HL-60 (cell line): ENCODE measurements around the gene ST8SIA4.

Experiments
- DNase-seq, 2 experiments: peaks; one replicate each; pipeline ENCODE4 v3.0.0-alpha.2; 2010 to 2020; ENCODE audit warnings: low read depth in 1 of 2, low spot score in 1 of 2
- H3K27ac ChIP-seq: fragments of 250-450 bp; sonication (Bioruptor Pico); replicated peaks from 2 replicates; pipeline ENCODE4 v1.5.1; 2020; ENCODE audit warnings: mild to moderate bottlenecking, moderate library complexity
- H3K27me3 ChIP-seq: fragments of 250-450 bp; sonication (Bioruptor Pico); 2 replicates; pipeline ENCODE4 v1.5.1; 2021; ENCODE audit warnings: mild to moderate bottlenecking, moderate library complexity; ENCODE audit not compliant: insufficient read depth, poor library complexity, severe bottlenecking
- H3K4me3 ChIP-seq: replicated peaks from 2 replicates; pipeline ENCODE4 v1.5.1; 2011; ENCODE audit warnings: mild to moderate bottlenecking, control low read depth, low read length; ENCODE audit not compliant: insufficient read depth
- GABPA ChIP-seq: IDR thresholded peaks from 2 replicates; pipeline ENCODE4 v1.6.1; 2012; ENCODE audit warnings: low read depth
- POLR2AphosphoS5 ChIP-seq: IDR thresholded peaks from 2 replicates; pipeline ENCODE4 v1.6.1; 2012; ENCODE audit warnings: low read depth
- SPI1 ChIP-seq: IDR thresholded peaks from 2 replicates; pipeline ENCODE4 v1.6.1; 2012; ENCODE audit warnings: low read depth, mild to moderate bottlenecking, borderline replicate concordance
- TF ChIP-seq, protein P1 (sequence below): IDR thresholded peaks from one replicate; pipeline ENCODE4 v1.5.1; 2011; ENCODE audit warnings: low read length, control low read depth, inconsistent platforms; ENCODE audit not compliant: insufficient read depth
- TF ChIP-seq, protein P2 (sequence below): IDR thresholded peaks from 2 replicates; pipeline ENCODE4 v1.6.1; 2012; ENCODE audit warnings: low read depth; ENCODE audit not compliant: insufficient replicate concordance

The ST8SIA4 gene

DNA sequence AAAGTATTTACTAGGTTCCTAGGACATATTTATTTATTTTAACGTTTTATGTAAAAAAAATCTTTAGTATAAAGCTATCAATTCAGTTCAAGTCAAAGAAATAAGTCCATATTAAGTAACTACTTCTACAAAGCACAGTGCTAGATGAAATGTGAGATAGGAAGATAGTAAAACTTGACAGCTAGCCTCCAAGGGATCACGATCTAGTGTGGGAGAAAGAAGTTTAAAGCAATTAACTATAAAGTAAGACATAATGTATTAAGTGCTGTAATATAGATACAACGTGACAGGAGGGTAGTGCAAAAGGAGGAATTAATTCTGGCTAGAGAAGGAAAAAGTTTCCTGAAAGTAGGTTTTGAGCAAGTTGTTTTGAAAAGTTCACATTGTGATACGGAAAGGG is 134.9 kb downstream of the ST8SIA4 start:
- no peak for TF ChIP-seq SPI1
- no peak for TF ChIP-seq GABPA
- TF ChIP-seq, protein P1, sequence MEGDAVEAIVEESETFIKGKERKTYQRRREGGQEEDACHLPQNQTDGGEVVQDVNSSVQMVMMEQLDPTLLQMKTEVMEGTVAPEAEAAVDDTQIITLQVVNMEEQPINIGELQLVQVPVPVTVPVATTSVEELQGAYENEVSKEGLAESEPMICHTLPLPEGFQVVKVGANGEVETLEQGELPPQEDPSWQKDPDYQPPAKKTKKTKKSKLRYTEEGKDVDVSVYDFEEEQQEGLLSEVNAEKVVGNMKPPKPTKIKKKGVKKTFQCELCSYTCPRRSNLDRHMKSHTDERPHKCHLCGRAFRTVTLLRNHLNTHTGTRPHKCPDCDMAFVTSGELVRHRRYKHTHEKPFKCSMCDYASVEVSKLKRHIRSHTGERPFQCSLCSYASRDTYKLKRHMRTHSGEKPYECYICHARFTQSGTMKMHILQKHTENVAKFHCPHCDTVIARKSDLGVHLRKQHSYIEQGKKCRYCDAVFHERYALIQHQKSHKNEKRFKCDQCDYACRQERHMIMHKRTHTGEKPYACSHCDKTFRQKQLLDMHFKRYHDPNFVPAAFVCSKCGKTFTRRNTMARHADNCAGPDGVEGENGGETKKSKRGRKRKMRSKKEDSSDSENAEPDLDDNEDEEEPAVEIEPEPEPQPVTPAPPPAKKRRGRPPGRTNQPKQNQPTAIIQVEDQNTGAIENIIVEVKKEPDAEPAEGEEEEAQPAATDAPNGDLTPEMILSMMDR = no peak
- TF ChIP-seq POLR2AphosphoS5 = no peak
- TF ChIP-seq, protein P2, sequence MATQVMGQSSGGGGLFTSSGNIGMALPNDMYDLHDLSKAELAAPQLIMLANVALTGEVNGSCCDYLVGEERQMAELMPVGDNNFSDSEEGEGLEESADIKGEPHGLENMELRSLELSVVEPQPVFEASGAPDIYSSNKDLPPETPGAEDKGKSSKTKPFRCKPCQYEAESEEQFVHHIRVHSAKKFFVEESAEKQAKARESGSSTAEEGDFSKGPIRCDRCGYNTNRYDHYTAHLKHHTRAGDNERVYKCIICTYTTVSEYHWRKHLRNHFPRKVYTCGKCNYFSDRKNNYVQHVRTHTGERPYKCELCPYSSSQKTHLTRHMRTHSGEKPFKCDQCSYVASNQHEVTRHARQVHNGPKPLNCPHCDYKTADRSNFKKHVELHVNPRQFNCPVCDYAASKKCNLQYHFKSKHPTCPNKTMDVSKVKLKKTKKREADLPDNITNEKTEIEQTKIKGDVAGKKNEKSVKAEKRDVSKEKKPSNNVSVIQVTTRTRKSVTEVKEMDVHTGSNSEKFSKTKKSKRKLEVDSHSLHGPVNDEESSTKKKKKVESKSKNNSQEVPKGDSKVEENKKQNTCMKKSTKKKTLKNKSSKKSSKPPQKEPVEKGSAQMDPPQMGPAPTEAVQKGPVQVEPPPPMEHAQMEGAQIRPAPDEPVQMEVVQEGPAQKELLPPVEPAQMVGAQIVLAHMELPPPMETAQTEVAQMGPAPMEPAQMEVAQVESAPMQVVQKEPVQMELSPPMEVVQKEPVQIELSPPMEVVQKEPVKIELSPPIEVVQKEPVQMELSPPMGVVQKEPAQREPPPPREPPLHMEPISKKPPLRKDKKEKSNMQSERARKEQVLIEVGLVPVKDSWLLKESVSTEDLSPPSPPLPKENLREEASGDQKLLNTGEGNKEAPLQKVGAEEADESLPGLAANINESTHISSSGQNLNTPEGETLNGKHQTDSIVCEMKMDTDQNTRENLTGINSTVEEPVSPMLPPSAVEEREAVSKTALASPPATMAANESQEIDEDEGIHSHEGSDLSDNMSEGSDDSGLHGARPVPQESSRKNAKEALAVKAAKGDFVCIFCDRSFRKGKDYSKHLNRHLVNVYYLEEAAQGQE = no peak

DNA sequence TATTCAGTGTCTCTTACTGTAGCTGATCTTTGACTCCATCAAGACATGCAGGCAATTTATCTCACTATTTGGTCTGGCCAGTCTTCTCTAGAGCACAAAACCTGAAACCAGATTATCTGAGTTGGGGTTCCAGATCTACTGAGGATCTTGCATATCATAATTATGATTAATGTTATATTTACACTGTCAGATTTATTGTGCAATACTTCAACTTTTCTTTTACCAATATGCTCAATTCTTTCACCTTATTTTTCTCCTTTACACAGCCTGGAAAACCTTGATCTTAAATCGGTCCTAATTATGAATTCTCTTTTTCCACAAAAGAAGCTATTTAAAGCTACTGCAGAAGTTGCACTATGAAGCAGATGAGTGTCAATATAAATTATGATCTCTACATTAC is 140.1 kb downstream of the ST8SIA4 start:
- Histone ChIP-seq H3K27me3 (no peaks in the 10 kb centered on the region), H3K27ac (no peak overlapping the region), H3K4me3 (no peak overlapping the region)
- DNase-seq = no peak
- TF ChIP-seq, protein P2 = no peak
- TF ChIP-seq, protein P1 = no peak
- TF ChIP-seq SPI1 (no peak), GABPA (no peak), POLR2AphosphoS5 (no peak)

More for the DNA sequence above, 134.9 kb downstream of the ST8SIA4 start:
- no peak overlapping the region for H3K27ac ChIP-seq
- DNase-seq = no peak
- H3K4me3 ChIP-seq = no peak overlapping the region
- H3K27me3 ChIP-seq = no peaks in the 10 kb centered on the region

DNA sequence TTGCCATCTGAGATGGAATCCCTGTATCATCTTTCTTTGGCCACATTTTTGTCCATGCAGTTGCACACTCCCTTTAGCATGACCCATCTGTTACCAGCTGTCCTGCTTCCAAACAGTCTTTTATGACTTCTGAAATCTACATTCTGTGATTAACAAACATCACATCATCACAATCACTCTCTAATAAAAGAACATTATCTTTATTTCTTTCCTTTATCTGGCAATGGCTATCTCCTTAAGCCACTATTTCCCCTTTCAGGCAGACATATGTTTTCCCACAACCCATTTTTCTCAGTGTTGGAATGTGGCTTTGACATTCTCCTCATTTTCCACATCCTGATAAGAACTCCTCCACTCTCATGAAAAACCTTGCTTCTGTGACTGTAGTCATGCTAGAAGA is 141.0 kb downstream of the ST8SIA4 start:
- Histone ChIP-seq H3K27ac (no peak overlapping the region), H3K27me3 (no peaks in the 10 kb centered on the region), H3K4me3 (no peak overlapping the region)
- no peak for DNase-seq
- TF ChIP-seq POLR2AphosphoS5 (no peak), SPI1 (no peak), GABPA (no peak)
- TF ChIP-seq, protein P1 = no peak
- TF ChIP-seq, protein P2 = no peak
